ENCODE results near the gene TTC9.

GRCh38 chr14:70701610-70702009 is 59.9 kb downstream of the TTC9 start:
- TF ChIP-seq TFE3 (CRISPR knock-in tag; IDR thresholded peaks at IDR 0.05): no peak
- TF ChIP-seq POLR2A (conservative IDR thresholded peaks at IDR 0.05): no peak
- no peak for TF ChIP-seq SRSF7 (optimal IDR thresholded peaks at IDR 0.05; ENCODE audit: low read depth, low read length)
- no peak for TF ChIP-seq POLR2AphosphoS5 (IDR thresholded peaks at IDR 0.05; ENCODE audit: control insufficient read depth, insufficient read depth, low read depth, low read length)
- TF ChIP-seq CREB1 (IDR thresholded peaks at IDR 0.05): no peak
- TF ChIP-seq CREB1 (CRISPR knock-in tag; IDR thresholded peaks at IDR 0.05): no peak
- TF ChIP-seq XRCC3 (IDR thresholded peaks at IDR 0.05): no peak
- no peak for TF ChIP-seq ZBTB8A (IDR thresholded peaks at IDR 0.05; ENCODE audit: partially characterized antibody)
- no peak for TF ChIP-seq ARHGAP35 (IDR thresholded peaks at IDR 0.05; ENCODE audit: partially characterized antibody)
- TF ChIP-seq PATZ1 (CRISPR knock-in tag; IDR thresholded peaks at IDR 0.05; ENCODE audit: borderline replicate concordance): no peak
- TF ChIP-seq TAF1 (IDR thresholded peaks at IDR 0.05; ENCODE audit: control insufficient read depth, extremely low read depth, insufficient read depth, low read length, severe bottlenecking): no peak
